Putamen (tissue), 1 donor: ENCODE data around the gene BUD31.
"Not testable (repeated sequence)": the region's sequence is repeated elsewhere in the genome, so short reads cannot be mapped to it uniquely, and the experiment has no call there.

Experiments
- DNase-seq: peaks from one replicate; pipeline ENCODE4 v3.0.0-alpha.2; 2016; ENCODE audit warnings: low spot score

Gene BUD31

GRCh38 chr7:99380823-99381663 is 27.7 kb upstream of the BUD31 start:
- no peak for DNase-seq

GRCh38 chr7:99381664-99382075 is 27.1 kb upstream of the BUD31 start:
- no peak for DNase-seq

GRCh38 chr7:99383203-99383602 is 25.6 kb upstream of the BUD31 start:
- no peak for DNase-seq

GRCh38 chr7:99383791-99384370 is 24.9 kb upstream of the BUD31 start:
- DNase-seq, result no peak

GRCh38 chr7:99384523-99384922 is 24.2 kb upstream of the BUD31 start:
- no peak for DNase-seq

- no peak for DNase-seq
These were observed 23.2 kb upstream of the BUD31 start for GRCh38 chr7:99385564-99385963.

GRCh38 chr7:99386584-99387238 is 22.1 kb upstream of the BUD31 start:
- no peak for DNase-seq

GRCh38 chr7:99387239-99387635 is 21.5 kb upstream of the BUD31 start:
- not testable (repeated sequence) for DNase-seq

GRCh38 chr7:99387912-99388311 is 20.9 kb upstream of the BUD31 start:
- DNase-seq, result no peak

GRCh38 chr7:99389772-99390171 is 19.0 kb upstream of the BUD31 start:
- no peak for DNase-seq

GRCh38 chr7:99390941-99391602 is 17.7 kb upstream of the BUD31 start:
- DNase-seq, result no peak

GRCh38 chr7:99392046-99392445 is 16.7 kb upstream of the BUD31 start:
- no peak for DNase-seq

- DNase-seq, result no peak
These were observed 16.0 kb upstream of the BUD31 start for GRCh38 chr7:99392659-99393354.

GRCh38 chr7:99393355-99394187 is 15.2 kb upstream of the BUD31 start:
- no peak for DNase-seq

- no peak for DNase-seq
These were observed 14.6 kb upstream of the BUD31 start for GRCh38 chr7:99394188-99394502.

- DNase-seq, result no peak
These were observed 13.0 kb upstream of the BUD31 start for GRCh38 chr7:99395616-99396327.

GRCh38 chr7:99396418-99397296 is 12.1 kb upstream of the BUD31 start:
- no peak for DNase-seq

GRCh38 chr7:99397297-99397983 is 11.3 kb upstream of the BUD31 start:
- no peak for DNase-seq

- no peak for DNase-seq
These were observed 9.8 kb upstream of the BUD31 start for GRCh38 chr7:99398891-99399445.
